ENCODE results near the gene ADORA2B.
"Not testable (repeated sequence)": the region's sequence is repeated elsewhere in the genome, so short reads cannot be mapped to it uniquely, and the experiment has no call there.

The ADORA2B gene

DNA sequence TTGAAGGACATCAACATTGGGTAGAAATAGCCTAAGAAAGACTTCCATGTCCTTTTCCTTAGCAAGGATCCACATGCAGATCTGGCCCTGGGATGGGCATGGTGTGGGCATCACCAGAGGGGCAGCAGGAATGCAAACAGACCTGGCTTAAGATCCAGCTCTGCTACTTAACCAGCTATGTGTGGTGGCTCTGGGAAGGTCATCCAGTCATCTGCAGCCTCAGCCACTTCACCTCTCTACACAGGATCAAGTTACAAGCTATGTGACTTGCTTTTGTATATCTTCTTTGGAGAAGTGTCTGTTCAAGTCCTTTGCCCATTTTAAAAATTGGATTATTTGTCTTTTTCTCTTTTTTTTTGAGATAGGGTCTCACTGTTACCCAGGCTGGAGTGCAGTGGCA is 13.5 kb upstream of the ADORA2B start:
- H3K4me3 ChIP-seq (IDR thresholded peaks at IDR 0.05; ENCODE audit: insufficient read depth, low read depth, low read length), result no peak overlapping the region
- no peak overlapping the region for H2AFZ ChIP-seq (ENCODE audit: low read depth)
- no peaks in the 10 kb centered on the region for H4K20me1 ChIP-seq (ENCODE audit: insufficient read depth)
- no peak overlapping the region for H3K4me2 ChIP-seq
- H3K79me2 ChIP-seq (ENCODE audit: insufficient read depth, low read depth), result no peaks in the 10 kb centered on the region
- H3K27ac ChIP-seq, result no peak overlapping the region
- TF ChIP-seq CTCF (conservative IDR thresholded peaks at IDR 0.05; ENCODE audit: low read depth, low read length), result no peak
- no peaks in the 10 kb centered on the region for H3K4me1 ChIP-seq (ENCODE audit: low read depth, poor library complexity, severe bottlenecking)
- no peaks in the 10 kb centered on the region for H3K27me3 ChIP-seq (ENCODE audit: insufficient read depth, low read depth)
- no peak overlapping the region for H3K9ac ChIP-seq
- no peaks in the 10 kb centered on the region for H3K36me3 ChIP-seq (ENCODE audit: insufficient read depth)

DNA sequence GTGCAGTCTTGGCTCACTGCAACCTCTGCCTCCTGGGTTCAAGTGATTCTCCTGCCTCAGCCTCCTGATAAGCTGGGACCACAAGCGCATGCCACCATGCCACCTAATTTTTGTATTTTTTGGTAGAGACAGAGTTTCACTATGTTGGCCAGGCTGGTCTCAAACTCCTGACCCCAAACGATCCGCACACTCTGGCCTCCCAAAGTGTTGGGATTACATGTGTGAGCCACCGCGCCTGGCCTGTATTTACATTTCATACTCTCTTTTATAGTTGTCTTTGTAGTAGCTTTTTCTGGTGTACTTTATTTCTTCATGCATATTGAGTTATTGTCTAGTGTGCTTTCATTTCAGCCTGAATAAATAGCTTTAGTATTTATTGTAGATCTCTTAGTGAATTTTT is 10.1 kb upstream of the ADORA2B start:
- no peaks in the 10 kb centered on the region for H3K79me2 ChIP-seq (ENCODE audit: insufficient read depth, low read depth)
- H4K20me1 ChIP-seq (ENCODE audit: insufficient read depth), result no peaks in the 10 kb centered on the region
- no peak overlapping the region for H3K4me2 ChIP-seq
- no peaks in the 10 kb centered on the region for H3K36me3 ChIP-seq (ENCODE audit: insufficient read depth)
- no peaks in the 10 kb centered on the region for H3K27me3 ChIP-seq (ENCODE audit: insufficient read depth, low read depth)
- no peak overlapping the region for H2AFZ ChIP-seq (ENCODE audit: low read depth)
- TF ChIP-seq CTCF (conservative IDR thresholded peaks at IDR 0.05; ENCODE audit: low read depth, low read length), result no peak
- no peak overlapping the region for H3K27ac ChIP-seq
- H3K4me3 ChIP-seq (IDR thresholded peaks at IDR 0.05; ENCODE audit: insufficient read depth, low read depth, low read length), result no peak overlapping the region
- no peak overlapping the region for H3K9ac ChIP-seq
- no peaks in the 10 kb centered on the region for H3K4me1 ChIP-seq (ENCODE audit: low read depth, poor library complexity, severe bottlenecking)

DNA sequence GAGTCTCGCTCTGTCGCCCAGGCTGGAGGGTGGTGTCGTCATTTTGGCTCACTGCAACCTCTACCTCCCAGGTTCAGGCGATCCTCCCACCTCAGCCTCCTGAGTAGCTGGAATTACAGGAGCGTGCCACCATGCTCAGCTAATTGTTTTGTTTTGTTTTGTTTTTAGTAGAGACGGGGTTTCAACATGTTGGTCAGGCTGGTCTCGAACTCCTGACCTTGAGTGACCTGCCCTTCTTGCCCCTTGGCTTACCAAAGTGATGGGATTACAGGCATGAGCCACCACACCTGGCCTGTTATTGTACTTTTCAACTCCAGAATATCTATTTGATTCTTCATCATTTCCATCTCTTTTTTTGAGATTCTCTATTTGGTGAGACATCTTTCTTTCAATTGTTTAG is 9.0 kb upstream of the ADORA2B start:
- Histone ChIP-seq H3K4me3 (IDR thresholded peaks at IDR 0.05; ENCODE audit: insufficient read depth, low read depth, low read length) (no peak overlapping the region), H3K79me2 (ENCODE audit: insufficient read depth, low read depth) (no peaks in the 10 kb centered on the region), H3K4me1 (ENCODE audit: low read depth, poor library complexity, severe bottlenecking) (no peaks in the 10 kb centered on the region), H3K27me3 (ENCODE audit: insufficient read depth, low read depth) (no peaks in the 10 kb centered on the region), H3K27ac (no peak overlapping the region), H2AFZ (ENCODE audit: low read depth) (no peak overlapping the region), H3K9ac (no peak overlapping the region), H4K20me1 (ENCODE audit: insufficient read depth) (no peaks in the 10 kb centered on the region), H3K4me2 (no peak overlapping the region), H3K36me3 (ENCODE audit: insufficient read depth) (no peaks in the 10 kb centered on the region)
- TF ChIP-seq CTCF (conservative IDR thresholded peaks at IDR 0.05; ENCODE audit: low read depth, low read length), result no peak

DNA sequence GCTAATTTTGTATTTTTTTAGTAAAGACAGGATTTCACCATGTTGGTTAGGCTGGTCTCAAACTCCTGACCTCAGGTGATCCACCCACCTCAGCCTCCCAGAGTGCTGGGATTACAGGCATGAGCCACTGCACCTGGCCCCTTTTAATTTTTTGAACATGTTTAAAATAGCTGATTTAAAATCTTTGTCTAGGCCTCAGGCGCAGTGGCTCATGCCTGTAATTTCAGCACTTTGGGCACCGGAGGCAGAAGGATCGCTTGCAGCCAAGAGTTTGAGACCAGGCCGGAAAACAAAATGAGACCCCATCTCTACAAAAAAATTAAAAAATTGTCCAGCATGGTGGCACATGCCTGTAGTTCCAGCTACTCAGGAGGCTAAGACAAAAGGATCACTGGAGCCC is 8.4 kb upstream of the ADORA2B start:
- H3K79me2 ChIP-seq (ENCODE audit: insufficient read depth, low read depth); H3K9ac ChIP-seq; H3K36me3 ChIP-seq (ENCODE audit: insufficient read depth): not testable (repeated sequence)

DNA sequence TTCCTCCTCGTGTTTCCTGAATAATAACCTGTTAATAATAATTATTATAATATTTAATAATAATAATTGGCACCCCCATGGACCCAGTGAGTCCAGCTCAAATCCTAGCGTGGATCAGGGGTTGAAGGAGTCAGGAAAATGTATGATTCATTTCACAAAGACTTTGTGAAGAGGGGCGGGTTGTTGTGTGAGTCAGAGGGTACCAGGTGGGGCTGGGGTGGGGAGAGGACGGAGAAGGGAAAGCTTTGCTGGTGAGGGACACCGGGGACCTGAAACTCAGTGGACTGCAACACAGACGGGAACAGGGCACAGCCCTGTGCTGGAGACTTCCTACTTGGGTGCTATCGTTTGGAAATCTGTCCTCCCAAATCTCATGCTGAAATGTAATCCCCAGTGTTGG is 3.1 kb upstream of the ADORA2B start:
- no peak overlapping the region for H3K4me2 ChIP-seq
- H3K4me3 ChIP-seq (IDR thresholded peaks at IDR 0.05; ENCODE audit: insufficient read depth, low read depth, low read length), result no peak overlapping the region
- H3K27ac ChIP-seq, result no peak overlapping the region
- H2AFZ ChIP-seq (ENCODE audit: low read depth), result no peak overlapping the region
- H3K27me3 ChIP-seq (ENCODE audit: insufficient read depth, low read depth), result no peaks in the 10 kb centered on the region
- no peak overlapping the region for H3K9ac ChIP-seq
- no peaks in the 10 kb centered on the region for H3K4me1 ChIP-seq (ENCODE audit: low read depth, poor library complexity, severe bottlenecking)
- no peaks in the 10 kb centered on the region for H3K79me2 ChIP-seq (ENCODE audit: insufficient read depth, low read depth)
- H3K36me3 ChIP-seq (ENCODE audit: insufficient read depth), result no peaks in the 10 kb centered on the region
- TF ChIP-seq CTCF (conservative IDR thresholded peaks at IDR 0.05; ENCODE audit: low read depth, low read length), result no peak
- H4K20me1 ChIP-seq (ENCODE audit: insufficient read depth), result no peaks in the 10 kb centered on the region

More for the DNA sequence above, 8.4 kb upstream of the ADORA2B start:
- H3K27me3 ChIP-seq (ENCODE audit: insufficient read depth, low read depth); H3K4me3 ChIP-seq (IDR thresholded peaks at IDR 0.05; ENCODE audit: insufficient read depth, low read depth, low read length); H3K27ac ChIP-seq; H4K20me1 ChIP-seq (ENCODE audit: insufficient read depth); H3K4me1 ChIP-seq (ENCODE audit: low read depth, poor library complexity, severe bottlenecking); H2AFZ ChIP-seq (ENCODE audit: low read depth); H3K4me2 ChIP-seq: not testable (repeated sequence)
